ENCODE results near the gene IFNAR1.

Gene IFNAR1

GRCh38 chr21:33334191-33334590 is 9.4 kb downstream of the IFNAR1 start:
- Histone ChIP-seq H3K4me1 (ENCODE audit: control insufficient read depth in 1 of 2, insufficient read depth in 1 of 2, low read depth in 1 of 2, low read length in 1 of 2) (peaks cover 2 to 5% of the 10 kb centered on the region in 2 experiments), H3K27me3 (no peaks in the 10 kb centered on the region), H3K4me3 (ENCODE audit: low read depth in 1 of 2, low read length in 1 of 2) (no peak overlapping the region), H3K36me3 (peaks cover 31% of the 10 kb centered on the region), H3K27ac (no peak overlapping the region), H3K9me3 (no peaks in the 10 kb centered on the region)
- no peak for TF ChIP-seq CTCF (IDR thresholded peaks at IDR 0.05)

- Histone ChIP-seq H3K4me3 (ENCODE audit: low read depth in 1 of 2, low read length in 1 of 2) (no peak overlapping the region), H3K27me3 (no peaks in the 10 kb centered on the region), H3K9me3 (no peaks in the 10 kb centered on the region), H3K36me3 (peaks cover 31% of the 10 kb centered on the region), H3K27ac (peak overlapping the region; percentile 15), H3K4me1 (ENCODE audit: control insufficient read depth in 1 of 2, insufficient read depth in 1 of 2, low read depth in 1 of 2, low read length in 1 of 2) (peaks cover 8 to 11% of the 10 kb centered on the region in 2 experiments)
- TF ChIP-seq CTCF (IDR thresholded peaks at IDR 0.05) = no peak
Observed at GRCh38 chr21:33334824-33335223, 10.1 kb downstream of the IFNAR1 start.

GRCh38 chr21:33339135-33339534 is 14.4 kb downstream of the IFNAR1 start:
- TF ChIP-seq CTCF (IDR thresholded peaks at IDR 0.05) = no peak
- no peaks in the 10 kb centered on the region for H3K9me3 ChIP-seq
- no peaks in the 10 kb centered on the region for H3K27me3 ChIP-seq
- peaks cover 16 to 19% of the 10 kb centered on the region in 2 experiments for H3K4me1 ChIP-seq (ENCODE audit: control insufficient read depth in 1 of 2, insufficient read depth in 1 of 2, low read depth in 1 of 2, low read length in 1 of 2)
- no peak overlapping the region for H3K4me3 ChIP-seq (ENCODE audit: low read depth in 1 of 2, low read length in 1 of 2)
- peaks cover 40% of the 10 kb centered on the region for H3K36me3 ChIP-seq
- peak overlapping the region; percentile 69 for H3K27ac ChIP-seq

- H3K27ac ChIP-seq = peak overlapping the region; percentile 69
- no peaks in the 10 kb centered on the region for H3K27me3 ChIP-seq
- peaks cover 16 to 19% of the 10 kb centered on the region in 2 experiments for H3K4me1 ChIP-seq (ENCODE audit: control insufficient read depth in 1 of 2, insufficient read depth in 1 of 2, low read depth in 1 of 2, low read length in 1 of 2)
- H3K36me3 ChIP-seq = peaks cover 48% of the 10 kb centered on the region
- H3K9me3 ChIP-seq = no peaks in the 10 kb centered on the region
- no peak for TF ChIP-seq CTCF (IDR thresholded peaks at IDR 0.05)
- H3K4me3 ChIP-seq (ENCODE audit: low read depth in 1 of 2, low read length in 1 of 2) = no peak overlapping the region
Observed at GRCh38 chr21:33339918-33340317, 15.1 kb downstream of the IFNAR1 start.

- Histone ChIP-seq H3K27ac (no peak overlapping the region), H3K36me3 (peaks cover 89% of the 10 kb centered on the region), H3K4me1 (ENCODE audit: control insufficient read depth in 1 of 2, insufficient read depth in 1 of 2, low read depth in 1 of 2, low read length in 1 of 2) (no peaks in the 10 kb centered on the region), H3K9me3 (no peaks in the 10 kb centered on the region), H3K4me3 (ENCODE audit: low read depth in 1 of 2, low read length in 1 of 2) (no peak overlapping the region), H3K27me3 (no peaks in the 10 kb centered on the region)
- TF ChIP-seq CTCF (IDR thresholded peaks at IDR 0.05) = no peak
Observed at GRCh38 chr21:33345751-33346238, 21.0 kb downstream of the IFNAR1 start.

- no peak overlapping the region for H3K27ac ChIP-seq
- H3K36me3 ChIP-seq = peaks cover 96% of the 10 kb centered on the region
- no peak for TF ChIP-seq CTCF (IDR thresholded peaks at IDR 0.05)
Observed at GRCh38 chr21:33348706-33349105, 23.9 kb downstream of the IFNAR1 start.

More at GRCh38 chr21:33348706-33349105, 23.9 kb downstream of the IFNAR1 start:
- no peak overlapping the region for H3K4me3 ChIP-seq (ENCODE audit: low read depth in 1 of 2, low read length in 1 of 2)
- no peaks in the 10 kb centered on the region for H3K4me1 ChIP-seq (ENCODE audit: control insufficient read depth in 1 of 2, insufficient read depth in 1 of 2, low read depth in 1 of 2, low read length in 1 of 2)
- no peaks in the 10 kb centered on the region for H3K27me3 ChIP-seq
- H3K9me3 ChIP-seq = no peaks in the 10 kb centered on the region

Measured in neutrophil (primary cell).